Embryonic facial prominence (tissue), 1 donor: ENCODE measurements around the gene GLIS2.
"Not testable (repeated sequence)": the region's sequence is repeated elsewhere in the genome, so short reads cannot be mapped to it uniquely, and the experiment has no call there.

Source experiments
- DNase-seq: peaks from one replicate; pipeline ENCODE4 v3.0.0-alpha.2; 2016; ENCODE audit errors: extremely low spot score

The GLIS2 gene

GRCh38 chr16:4333714-4334113, 17.8 kb downstream of the GLIS2 start:
- DNase-seq: not testable (repeated sequence)

DNA sequence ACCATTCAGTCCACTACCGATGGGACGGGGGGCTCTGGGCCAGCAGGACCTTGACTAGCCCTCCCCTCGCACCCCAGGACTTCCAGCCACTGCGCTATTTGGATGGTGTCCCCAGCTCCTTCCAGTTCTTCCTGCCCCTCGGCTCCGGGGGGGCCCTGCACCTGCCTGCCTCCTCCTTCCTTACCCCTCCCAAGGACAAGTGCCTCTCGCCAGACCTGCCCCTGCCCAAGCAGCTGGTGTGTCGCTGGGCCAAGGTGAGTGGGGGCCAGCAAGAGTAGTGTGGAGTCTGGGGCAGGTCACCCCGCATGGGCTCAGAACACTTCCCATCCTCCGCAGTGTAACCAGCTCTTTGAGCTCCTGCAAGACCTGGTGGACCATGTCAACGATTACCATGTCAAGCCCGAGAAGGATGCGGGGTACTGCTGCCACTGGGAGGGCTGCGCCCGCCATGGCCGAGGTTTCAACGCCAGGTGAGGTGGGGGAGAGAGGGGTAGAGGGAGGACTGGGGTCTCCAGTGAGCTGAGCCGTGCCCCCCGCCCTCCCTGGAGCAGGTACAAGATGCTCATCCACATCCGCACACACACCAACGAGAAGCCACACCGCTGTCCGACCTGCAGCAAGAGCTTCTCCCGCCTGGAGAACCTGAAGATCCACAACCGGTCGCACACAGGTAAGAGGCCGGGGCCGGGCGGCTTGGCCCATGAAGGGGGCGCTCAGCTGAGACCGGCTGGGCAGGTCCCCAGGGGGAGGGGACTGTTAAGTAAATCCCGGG, 19.0 kb downstream of the GLIS2 start:
- no peak for DNase-seq

DNA sequence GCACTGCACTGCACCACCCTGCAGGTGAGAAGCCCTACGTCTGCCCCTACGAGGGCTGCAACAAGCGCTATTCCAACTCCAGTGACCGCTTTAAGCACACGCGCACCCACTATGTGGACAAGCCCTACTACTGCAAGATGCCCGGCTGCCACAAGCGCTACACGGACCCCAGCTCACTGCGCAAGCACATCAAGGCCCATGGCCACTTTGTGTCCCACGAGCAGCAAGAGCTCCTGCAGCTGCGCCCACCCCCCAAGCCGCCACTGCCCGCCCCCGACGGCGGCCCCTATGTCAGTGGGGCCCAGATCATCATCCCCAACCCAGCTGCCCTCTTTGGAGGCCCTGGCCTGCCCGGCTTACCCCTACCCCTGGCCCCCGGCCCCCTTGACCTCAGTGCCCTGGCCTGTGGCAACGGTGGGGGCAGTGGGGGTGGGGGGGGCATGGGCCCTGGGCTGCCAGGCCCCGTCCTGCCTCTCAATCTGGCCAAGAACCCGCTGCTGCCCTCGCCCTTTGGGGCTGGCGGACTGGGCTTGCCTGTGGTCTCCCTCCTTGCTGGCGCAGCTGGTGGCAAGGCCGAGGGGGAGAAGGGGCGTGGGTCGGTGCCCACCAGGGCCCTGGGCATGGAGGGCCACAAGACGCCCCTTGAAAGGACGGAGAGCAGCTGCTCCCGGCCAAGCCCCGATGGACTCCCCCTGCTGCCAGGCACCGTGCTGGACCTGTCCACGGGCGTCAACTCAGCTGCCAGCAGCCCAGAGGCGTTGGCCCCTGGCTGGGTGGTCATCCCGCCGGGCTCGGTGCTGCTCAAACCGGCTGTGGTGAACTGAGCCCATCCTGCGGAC, 21.1 kb downstream of the GLIS2 start:
- no peak for DNase-seq

- DNase-seq: no peak
Observed at GRCh38 chr16:4337540-4338088, 21.7 kb downstream of the GLIS2 start.

- DNase-seq: no peak
Observed at GRCh38 chr16:4338125-4338582, 22.3 kb downstream of the GLIS2 start.

GRCh38 chr16:4338712-4339299, 22.9 kb downstream of the GLIS2 start:
- no peak for DNase-seq

DNA sequence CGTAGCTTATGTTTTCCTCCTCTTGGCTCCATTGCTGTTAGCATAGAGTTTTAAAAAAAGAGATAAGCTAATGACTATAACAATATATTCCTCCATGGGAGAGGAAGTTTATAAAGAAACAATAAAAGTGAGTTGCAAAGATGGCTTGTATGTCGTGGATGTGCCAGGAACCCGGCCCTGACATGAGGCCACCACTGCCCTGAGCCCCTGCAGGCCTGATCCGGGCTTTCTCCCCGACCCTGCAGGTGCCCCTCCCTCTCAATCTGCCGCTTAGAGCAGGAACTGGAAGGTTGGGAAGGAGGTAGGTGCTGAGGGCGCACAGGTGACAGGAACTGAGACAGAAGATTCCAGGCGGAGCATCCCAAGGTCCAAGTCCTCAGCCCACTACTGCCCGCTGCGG, 23.6 kb downstream of the GLIS2 start:
- DNase-seq: no peak

GRCh38 chr16:4339909-4340308, 24.0 kb downstream of the GLIS2 start:
- DNase-seq: no peak

DNA sequence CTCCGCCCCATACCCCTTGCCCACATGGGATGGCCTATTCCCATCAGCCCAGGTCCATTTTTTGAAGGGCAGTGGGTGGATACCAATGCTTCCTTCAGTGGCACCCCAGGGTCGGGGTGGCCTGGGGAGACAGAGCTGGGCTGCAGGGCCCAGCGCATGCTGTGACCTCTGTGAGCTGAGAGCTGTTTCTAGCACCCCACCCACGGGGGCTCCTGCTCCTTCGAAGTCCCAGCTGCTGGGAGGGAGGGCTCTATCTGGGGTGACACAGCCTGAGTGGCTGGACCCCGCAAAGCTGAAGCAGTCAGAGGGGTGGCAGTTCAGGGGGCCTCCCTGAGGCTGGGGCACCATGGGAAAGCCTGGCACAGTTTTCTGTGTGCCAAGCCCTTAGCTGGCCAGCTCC, 24.6 kb downstream of the GLIS2 start:
- no peak for DNase-seq

- DNase-seq: no peak
Observed at GRCh38 chr16:4341250-4341649, 25.4 kb downstream of the GLIS2 start.

- DNase-seq: no peak
Observed at GRCh38 chr16:4342866-4343744, 27.2 kb downstream of the GLIS2 start.

- DNase-seq: not testable (repeated sequence)
Observed at GRCh38 chr16:4344300-4344982, 28.6 kb downstream of the GLIS2 start.

DNA sequence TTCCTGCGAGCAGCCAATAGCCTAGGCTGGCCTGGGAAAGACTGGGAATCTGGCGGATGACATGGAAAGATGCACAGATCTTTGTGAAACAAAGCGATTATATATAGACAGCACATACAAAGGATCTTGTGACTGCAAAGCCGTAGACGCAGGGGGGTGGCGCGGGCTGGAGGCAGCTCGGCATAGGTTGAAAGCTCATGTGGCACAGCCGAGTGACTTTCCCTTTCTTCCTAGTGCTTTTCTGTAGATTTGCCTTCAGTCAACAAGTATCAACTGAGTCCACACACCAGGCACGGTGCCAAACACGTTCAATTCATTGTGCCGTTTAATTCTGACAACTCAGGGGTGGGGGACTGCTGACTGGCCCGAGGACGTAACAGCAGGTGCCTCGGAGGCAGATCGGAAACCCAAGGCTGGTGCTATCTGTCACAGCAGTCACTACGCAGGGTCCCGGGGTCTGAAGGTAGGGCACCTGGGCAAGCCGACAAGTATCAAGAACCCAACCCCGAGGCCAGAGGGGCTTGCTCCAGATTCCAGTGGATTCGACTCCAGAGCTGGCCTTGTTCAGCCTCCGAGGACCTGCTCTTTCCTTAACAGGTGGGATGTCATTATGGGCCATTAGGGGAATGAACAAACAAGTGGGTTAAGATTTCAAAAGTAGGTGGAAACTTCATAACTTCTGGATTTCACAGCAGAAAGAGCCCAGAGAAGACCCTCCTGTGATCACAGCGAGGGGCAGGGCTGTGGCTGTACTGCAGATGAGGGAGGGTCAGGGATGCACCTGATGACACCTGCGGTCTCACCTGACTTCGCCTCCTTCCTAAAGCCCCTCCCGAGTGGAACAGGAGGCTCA, 29.3 kb downstream of the GLIS2 start:
- DNase-seq: no peak

GRCh38 chr16:4345836-4346781, 30.2 kb downstream of the GLIS2 start:
- no peak for DNase-seq

- no peak for DNase-seq
Observed at GRCh38 chr16:4347010-4347409, 31.1 kb downstream of the GLIS2 start.

- DNase-seq: no peak
Observed at GRCh38 chr16:4347765-4348509, 32.1 kb downstream of the GLIS2 start.

DNA sequence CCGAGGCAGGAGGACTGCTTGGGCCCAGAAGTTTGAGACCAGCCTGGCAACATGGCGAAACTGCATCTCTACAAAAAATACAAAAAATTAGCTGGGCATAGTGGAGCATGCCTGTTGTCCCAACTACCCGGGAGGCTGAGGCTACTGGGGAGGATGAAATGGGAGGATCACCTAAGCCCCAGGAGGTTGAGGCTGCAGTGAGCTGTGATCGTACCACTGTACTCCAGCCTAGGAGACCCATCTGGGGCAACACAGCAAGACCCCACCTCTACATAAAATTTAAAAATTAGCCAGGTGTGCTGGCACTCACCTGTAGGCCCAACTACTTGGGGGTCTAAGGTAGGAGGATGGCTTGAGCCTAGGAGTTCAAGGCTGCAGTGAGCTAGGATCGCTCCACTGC, 33.5 kb downstream of the GLIS2 start:
- DNase-seq: no peak

DNA sequence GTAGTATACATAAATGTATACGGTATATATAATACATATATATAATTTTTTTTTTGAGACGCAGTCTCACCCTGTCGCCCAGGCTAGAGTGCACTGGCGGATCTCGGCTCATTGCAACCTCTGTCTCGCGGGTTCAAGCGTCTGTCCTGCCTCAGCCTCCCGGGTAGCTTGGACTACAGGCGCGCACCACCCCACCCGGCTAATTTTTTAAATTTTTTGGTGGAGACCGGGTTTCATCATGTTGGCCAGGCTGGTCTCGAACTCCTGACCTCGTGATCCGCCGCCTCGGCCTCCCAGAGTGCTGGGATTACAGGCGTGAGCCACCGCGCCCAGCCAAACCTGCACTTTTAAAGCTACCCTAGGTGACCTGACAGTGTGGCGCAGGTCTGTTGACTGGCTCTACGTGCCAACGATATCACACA, 34.5 kb downstream of the GLIS2 start:
- no peak for DNase-seq
